HG03520 (cell line): ENCODE data around the gene KRT7.
"Not testable (repeated sequence)": the region's sequence is repeated elsewhere in the genome, so short reads cannot be mapped to it uniquely, and the experiment has no call there.

ENCODE experiments used
- ATAC-seq: cut with Tn5 transposase; IDR thresholded peaks from one replicate; pipeline ENCODE4 v1.9.1; 2021; ENCODE audit warnings: mild to moderate bottlenecking, moderate library complexity; ENCODE audit not compliant: unreplicated experiment

The KRT7 gene

DNA sequence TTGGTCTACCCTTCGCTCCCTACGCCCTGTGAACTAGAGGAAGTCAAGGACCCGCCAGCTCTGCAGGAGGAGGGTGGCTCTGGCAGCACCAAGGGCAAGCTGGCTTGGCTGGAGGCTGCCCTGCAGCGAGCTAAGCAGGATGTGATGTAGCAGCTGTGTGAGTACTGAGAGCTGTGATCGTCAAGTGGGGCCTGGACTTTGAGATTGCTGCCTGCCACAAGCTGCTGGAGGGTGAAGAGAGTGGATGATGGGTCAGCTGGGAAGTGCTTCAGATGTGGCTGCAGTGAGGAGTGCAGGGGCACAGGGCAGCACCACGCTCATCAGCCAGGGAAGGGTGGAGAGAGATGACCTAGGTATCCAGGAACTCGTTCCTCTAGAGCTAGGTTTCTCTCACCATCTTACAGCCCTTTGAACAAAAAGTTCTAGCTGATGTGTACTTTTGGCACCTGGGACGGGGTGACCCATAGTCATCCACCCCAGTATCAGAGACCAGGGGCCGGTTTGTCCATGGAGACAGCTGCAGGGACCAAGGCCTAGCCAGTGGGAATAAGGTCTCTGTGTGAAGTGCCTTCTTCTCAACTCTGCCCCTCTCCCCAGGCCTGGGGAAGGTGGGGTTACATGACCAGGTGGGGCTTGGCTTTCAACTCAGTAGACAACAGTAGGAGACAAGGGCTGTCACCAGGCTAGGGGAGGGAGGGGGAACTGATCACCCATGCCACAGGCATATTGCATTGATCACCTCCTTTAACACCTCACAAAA is 44.6 kb downstream of the KRT7 start:
- no peak for ATAC-seq

DNA sequence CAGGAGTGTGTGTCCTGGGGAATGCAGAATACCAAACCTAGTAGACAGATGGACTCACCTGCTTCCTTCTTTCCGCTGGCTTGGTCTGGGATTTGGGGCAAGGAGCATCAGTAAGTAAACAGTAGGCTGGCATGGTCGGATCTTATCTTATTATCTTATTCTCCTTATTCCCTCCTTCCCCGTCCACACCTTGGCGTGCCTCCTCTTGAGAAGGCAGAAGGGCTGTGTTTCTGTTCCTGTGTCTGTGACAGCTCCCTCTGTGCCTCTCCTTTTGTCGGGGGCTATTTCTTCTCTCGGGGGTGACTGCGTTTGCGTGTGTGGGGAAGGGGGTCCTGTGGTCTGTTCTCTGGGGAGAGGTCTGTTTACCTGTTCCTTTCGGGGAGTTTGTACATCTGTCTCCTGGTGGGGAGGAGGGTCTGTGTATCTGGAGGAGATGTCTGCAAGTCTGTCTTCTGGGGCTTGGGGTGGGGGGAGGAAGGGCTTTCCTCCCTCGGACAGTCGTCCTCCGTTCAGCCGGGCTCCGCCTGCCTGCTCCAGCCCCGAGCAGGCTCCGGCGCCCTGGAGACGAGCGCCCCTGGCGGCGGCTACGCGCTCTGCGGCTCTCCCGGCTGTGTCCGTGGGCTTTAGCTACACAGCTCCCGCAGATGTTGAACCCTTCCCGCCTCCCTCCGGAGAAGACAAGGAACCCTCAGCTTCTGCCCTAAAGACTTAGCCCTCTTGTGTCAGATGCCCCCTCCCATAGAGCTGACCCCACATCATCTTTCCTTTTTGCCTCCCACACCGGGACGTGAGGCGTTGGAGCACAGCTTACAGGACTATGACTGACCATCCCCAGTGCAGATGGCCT is 45.8 kb downstream of the KRT7 start:
- no peak for ATAC-seq

DNA sequence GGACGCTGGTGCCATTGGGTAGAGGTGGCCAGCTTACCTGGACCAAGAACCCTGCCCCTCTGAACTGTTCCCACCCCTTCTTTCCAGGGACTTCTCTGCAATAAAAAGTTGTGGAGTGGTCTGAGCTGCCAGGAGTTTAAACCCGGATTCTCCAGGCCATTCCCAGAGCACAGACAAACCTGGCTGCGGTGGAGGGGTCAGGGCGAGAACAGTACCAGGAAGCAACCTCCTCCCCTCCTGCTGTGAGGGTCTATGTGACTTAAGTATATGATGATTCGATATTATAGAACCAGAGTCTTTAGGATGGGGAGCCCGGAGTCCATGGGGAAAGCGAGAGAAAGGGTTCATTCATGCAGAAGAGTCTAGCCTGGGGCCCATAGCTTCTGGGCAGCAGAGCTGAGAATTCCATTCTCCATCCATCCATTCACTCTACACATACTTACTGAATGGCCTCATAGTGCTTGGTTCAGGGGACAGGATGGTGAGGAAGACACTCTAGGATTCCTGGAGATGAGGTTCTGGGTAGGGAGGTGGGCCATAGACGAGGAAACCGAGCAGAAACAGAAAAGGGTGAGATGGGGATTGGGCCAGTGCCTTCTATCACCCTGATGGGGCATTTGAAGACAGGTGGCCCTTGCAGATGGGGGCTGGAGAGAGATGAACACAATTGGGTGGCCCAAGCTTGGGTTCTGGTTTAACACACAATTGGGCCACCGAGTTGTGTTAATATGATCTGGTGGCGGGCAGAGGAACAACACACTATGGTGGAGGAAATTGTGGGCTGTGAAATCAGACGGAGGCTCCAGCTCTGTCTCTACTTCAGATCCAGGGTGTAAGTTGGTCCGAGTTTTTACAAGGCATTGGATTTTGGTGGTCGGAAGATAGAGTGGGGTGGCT is 46.6 kb downstream of the KRT7 start:
- no peak for ATAC-seq

DNA sequence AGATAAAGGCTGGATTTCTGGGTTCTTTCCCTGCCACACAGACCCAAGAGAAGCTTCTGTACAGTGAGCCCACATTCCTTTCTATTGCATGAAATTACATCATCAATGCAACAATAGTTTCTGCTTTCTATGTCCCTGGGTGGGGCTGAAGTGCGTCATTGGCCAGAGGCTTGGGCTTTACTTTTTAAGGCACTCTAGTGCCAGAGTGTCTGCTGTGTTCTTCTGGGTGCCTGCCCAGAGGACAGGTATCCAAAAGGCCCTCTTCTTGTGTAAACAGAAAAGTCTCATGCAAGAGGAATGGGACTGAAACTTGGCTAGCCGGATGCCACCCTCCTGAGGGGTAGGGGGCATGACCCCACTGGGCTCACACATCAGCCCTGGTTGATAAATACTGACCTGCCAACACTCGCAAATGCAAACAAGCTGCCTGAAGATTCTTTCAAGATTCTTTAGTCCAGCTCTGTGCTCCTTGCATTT is 47.3 kb downstream of the KRT7 start:
- no peak for ATAC-seq

DNA sequence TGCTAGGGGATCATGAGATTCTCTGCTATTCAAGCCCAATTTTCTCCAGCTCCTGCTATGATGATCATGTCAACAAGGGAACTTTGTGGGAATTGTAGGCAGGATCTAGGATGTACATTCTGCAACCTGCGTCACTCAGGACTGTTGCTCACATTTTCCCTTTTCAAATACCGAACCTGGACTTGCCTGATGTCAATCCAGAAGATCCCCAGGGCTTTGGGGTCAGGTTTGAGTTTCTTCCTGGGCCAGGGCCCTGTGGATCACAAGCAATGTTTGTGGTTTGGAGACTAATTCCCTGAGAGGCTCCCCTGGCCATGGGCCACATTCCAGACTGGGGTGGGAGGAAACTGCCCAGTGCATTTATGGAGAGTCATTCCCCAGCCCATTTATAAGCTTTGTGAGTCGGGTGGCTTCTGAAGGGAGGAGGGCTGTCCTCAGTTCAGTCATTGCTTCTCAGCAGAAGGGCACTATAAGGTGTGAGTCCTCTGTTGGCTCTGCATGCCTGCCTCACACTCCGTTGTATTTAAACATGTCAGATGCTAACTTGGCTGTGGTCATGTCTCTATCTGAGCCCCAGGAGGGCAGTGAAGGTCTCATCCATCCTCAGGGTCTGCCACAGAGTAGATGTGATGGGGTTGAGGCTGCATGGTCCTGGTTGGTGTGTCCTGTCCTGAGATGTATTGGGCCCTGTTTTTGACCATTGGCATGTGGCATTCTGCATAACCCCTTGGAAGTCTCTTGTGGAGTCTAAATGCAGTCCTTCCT is 47.9 kb downstream of the KRT7 start:
- ATAC-seq, result no peak

DNA sequence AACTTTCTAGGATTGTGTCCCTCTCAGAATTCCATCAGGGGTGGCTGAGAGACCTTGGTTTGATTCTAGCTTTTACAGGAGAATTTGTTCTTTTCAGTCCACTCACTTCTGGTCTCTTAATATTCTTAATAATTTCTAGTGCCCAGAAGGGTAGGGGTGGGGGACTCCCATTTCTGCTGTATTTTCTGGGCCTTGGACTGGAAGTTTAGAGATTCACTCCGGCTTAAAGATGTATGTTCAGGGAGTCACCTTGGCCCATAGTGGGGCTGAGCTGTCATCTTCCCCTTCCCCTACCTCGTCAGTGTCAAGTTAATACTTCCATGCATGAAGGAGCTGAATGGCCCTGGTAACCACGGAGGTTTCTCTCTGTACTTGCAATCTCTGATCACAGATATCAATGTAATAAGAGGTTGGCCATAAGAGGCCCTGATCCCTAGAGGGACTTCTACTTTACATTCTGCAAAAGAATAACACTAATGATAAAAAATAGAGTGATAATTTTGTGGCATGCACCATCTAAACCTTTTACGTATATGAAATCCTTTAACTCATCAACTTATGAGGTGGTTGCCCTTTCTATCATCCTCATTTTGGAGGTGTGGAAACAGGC is 51.6 kb downstream of the KRT7 start:
- no peak for ATAC-seq

DNA sequence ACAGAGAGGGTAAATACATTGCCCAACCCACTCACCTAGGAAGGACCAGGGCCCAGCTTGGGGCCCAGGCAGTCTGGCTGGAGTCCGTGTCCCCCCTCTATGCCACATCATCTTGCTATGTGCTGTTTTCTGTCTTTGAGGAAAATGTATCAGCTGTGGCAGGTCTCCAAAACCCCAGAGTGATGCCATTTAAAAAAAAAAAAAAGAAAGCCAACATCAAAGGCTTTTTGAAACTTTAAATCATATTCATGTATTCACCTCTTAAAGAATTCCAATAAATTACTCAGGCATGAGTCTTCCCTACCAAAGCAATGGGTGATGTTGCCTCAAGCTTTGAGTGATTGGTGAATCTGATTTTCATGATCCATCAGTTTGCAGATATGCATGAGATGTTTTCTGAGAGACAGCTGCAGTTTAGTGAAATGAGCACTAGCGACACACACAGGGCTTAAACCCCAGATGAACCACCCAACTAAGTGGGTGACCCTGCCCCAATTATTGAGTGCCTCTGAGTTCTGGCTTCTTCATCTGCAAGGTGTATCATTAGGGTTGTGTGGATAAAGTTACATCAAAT is 52.2 kb downstream of the KRT7 start:
- ATAC-seq, result no peak

DNA sequence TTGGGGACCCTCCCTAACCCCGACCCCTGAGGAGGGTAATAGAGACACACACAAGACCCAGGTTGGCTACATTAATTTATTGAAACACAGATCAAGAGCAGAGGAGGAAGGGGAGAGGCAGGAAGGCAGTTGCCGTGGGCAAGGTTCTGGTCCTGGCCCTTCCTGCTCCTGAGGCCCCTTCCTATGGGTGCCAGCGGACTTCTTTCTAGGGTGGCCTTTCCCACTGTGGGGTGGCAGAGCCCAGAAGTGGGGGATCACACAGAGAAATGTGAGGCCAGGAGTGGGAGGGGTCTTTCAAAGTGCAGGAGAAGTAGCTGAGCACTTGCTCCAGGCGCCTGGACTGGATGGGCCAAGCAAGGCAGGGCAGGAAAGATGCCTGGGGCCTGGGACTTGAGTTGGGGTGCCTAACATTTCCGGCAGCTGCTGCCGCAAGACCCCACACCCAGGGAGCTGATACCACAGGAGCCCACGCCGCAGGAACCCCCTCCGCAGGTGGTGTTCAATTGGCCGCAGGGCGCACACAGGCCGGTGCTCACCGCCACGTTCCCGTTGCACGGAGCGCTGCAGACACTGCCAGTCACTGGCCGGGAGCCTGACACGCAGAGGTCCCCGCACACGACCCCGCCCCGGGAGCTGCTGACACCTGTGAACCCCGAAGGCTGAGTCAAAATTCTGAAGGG is 52.9 kb downstream of the KRT7 start:
- ATAC-seq, result no peak

DNA sequence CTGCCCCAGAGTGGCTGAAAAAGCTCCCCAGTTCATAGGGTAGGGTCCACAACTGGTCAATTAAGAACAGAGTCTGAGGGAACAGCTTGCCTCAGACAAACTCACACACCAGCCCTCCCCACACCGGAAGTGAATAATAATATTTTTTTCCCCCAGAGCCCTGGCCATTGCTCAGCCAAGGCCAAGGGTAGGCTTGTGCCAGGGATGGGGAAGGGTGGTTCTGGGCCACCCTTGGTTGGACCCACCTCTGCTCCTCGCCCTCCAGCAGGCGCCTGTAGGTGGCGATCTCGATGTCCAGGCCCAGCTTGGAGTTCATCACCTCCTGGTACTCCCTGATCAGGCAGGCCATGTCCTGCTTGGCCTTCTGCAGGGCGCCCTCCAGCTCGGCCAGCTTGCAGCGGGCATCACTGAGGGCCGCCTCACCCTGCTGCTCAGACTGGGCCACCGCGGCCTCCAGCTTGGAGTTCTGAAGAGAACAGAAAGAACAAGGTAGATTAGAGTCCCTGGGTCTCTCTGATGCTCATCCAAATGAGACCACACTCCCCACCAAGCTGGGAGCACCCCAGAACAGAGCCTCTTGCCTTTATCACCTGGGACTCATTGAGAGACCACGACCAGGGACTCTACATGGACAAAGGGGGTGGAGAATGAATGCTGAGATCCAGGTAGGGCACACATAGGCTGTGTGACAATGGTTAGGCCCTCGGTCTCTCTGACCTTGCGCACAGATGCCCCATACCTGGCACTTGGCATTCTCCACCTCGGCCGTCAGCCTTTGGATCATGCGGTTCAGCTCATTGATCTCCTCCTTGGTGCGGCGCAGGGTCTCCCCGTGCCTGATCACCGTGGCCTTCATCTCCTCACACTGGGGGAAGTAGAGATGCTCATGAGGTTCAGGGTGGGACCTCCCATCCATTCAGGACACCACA is 54.1 kb downstream of the KRT7 start:
- ATAC-seq, result not testable (repeated sequence)

DNA sequence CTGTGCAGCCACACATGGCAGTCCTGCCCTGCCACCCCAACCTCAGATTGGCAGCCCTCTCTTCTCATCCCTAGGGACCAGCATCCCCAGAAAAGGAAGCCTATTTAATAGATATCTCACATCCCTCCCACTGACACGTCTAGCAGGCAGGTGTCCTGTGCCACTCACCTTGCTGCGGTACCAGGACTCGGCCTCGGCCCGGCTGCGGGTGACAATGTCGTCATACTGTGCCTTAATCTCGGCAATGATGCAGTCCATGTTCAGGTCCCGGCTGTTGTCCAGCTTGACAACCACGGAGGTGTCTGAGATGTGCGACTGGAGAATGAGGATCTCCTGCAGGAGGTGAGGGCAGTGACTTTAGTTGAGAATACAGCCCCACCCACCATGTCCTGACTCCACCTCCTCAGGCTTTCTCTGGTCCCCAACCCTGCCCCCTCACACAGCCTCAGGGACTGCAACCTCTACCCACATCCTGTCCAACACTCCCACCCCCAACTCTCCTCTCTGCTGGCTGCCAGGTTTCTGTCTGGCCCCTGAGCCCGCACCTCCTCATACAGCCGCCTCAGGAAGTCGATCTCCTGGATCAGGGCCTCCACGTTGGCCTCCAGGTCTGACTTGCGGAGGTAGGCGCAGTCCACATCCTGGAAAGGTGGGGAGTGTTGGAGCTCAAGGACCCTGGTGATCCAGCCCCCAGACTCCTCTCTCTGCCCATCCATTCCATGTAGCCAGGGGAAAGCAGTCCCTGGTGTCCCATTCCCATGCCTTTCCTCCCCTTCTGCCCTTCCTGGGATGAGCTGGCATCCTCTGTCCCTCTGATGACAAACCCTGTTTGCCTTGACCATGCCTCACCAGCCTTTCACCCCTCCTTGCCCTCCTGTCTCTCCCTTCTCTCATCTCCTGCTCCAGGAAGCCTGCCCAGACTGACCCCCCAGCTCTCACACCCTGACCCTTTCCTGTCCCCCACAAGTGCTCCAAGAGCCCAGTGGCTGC is 55.1 kb downstream of the KRT7 start:
- ATAC-seq, result peak; percentile 68

DNA sequence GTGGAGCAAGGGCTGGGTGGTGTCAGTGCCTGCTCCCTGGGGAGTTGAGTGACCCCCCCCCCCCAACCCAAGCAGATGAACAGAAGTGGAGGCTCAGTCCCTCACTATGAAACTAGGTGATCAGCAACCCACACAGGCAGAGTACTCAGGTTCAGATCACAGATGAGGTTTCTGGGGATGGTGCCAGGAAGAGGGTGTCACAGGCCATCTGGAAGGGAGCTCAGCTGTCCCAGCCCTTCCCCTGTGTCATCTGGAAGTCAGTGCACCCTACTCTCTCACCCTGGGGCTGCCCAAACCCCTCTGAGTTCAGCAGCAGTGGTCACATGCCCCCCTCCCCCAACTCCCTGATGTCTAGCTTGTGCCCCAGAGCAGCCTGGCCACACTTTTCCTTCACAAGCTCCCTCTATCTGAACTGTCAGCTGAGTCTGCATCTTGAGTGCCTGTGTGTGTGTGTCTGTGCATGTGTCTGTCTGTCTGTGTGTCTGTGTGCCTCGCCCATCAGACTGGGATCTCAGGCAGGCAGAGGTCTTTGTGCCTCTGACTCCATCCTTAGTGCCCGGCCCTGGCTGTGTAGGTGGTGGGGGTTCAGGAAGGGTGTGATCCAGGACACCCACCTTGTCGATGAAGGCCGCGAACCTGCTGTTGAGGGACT is 57.6 kb downstream of the KRT7 start:
- ATAC-seq, result not testable (repeated sequence)

DNA sequence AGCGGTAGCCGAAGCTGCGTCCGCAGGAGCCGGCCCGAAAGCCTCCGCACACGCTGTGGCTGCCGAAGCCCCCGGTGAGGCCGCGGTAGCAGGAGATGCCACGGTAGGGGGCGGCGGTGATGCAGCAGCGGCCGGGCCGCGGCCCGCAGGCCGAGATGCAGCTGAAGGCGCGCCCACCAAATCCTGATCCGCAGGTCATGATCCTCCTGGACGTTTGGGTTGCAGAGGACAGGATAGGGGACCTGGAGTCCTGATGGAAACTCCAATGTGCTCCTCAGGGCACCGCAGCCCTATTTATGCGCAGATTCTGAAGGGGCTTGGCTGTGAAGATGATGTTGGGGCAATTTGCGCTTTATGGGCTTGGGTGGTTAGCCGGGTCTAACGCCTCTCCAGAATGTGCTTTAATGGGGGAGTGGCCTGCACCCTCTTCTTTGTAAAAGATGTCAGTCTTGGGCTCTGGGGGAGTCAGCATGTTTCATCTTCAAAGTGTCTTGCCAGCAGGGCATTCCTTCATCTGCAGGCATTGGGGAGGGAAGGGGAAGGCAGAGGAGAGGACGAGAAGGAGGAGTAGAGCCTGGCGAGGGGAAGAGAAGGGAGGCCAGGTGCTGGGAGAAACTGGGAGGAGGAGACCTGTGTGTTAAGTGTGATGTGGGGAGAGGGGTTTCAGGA is 58.4 kb downstream of the KRT7 start, which contains the start of gene KRT81:
Gene KRT81 (minus strand): TSS at position 268 of the 669 bp plus-strand sequence. CDS start 69 bp downstream, at position 199.
- no peak for ATAC-seq

DNA sequence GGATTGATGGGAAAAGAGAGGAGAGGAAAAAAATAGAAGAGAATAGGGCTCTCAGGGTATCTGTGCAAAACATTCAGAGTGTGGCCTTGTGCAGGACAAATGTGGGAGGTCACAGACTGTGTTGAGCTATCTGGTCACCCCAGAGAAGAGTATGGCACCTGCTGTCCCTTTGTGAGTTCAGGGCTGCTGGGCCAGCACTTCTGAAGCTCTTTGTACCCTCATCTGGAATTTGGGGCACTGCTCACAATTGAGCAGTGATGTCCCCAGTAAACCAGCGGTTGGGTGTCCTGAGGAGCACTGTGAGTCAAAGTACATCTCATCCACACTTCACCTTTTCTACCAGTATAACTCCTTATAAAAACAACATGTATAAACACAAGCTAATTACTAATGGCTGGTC is 60.9 kb downstream of the KRT7 start:
- no peak for ATAC-seq

DNA sequence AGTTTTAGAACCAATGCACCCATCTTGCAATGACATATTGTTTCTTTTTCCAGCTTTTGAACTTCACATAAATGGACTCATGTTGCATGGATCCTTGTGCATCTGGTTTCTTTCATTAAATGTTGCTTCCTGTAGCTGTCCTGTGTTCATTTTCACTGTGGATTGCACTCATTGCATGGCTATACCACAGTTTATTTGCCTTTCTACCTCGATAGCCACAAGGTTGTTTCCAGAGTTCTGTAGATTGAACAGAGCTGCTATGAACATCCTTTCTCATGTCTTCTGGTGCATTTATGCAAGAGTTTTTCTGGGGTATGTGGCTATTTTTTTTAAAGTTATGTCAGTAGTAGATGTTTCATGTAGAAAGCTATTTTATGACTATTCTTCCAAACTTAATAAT is 61.8 kb downstream of the KRT7 start:
- ATAC-seq, result no peak

DNA sequence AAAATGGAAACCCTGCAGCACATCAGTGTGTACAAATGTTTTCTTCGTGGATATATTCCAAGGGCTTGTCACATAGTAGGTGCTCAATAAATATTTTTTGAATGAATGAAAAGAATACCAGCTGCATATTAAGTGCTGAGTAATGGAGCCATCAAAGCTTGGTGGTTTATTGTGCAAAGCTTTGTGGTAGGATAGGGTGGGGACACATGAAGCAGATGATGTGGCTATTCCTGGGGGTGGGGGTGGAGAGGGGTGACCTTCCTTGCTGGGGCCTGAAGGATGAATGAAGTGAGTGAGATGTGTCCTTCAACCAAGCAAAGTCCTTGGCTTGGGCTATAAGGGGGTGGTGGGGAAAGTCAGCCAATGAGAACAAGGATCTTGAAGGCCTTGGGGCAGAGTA is 62.6 kb downstream of the KRT7 start:
- no peak for ATAC-seq
